Measurements from ENCODE around the gene AFDN. TPM values are rescaled to one million over a fixed set of nuclear protein-coding genes. Genes with fewer than 3 reads are reported as not detected.

AFDN gene
- total and polyA plus RNA-seq, 2 of the 8 experiments (the other 6 are each of a cell fraction or from before 2014, with no cell fraction given): 53.4 to 192 TPM

GRCh38 chr6:167888098-167888497 is 61.4 kb downstream of the AFDN start:
- ChIA-PET POLR2A (ENCODE audit: partially characterized antibody) (interaction anchor here (0.6 kb wide), 1 partner anchor 308 kb away, joined by 3 read pairs; no protein-coding TSS in a partner anchor), CTCF (ENCODE audit: partially characterized antibody) (no interaction called here)
- no peaks in the 10 kb centered on the region for H4K20me1 ChIP-seq (replicated peaks in 1 of 2; ENCODE audit: control insufficient read depth in 1 of 2, insufficient read depth in 2 of 2, low read length in 2 of 2)
- no peak overlapping the region for H3K14ac ChIP-seq (ENCODE audit: insufficient read length)
- H3K79me1 ChIP-seq (ENCODE audit: low read depth, low read length): no peaks in the 10 kb centered on the region
- H3K9me3 ChIP-seq (ENCODE audit: insufficient read depth in 2 of 2, low read depth in 1 of 2, low read length in 1 of 2): no peaks in the 10 kb centered on the region
- H3K23ac ChIP-seq (ENCODE audit: insufficient read length): no peak overlapping the region
- H2BK5ac ChIP-seq (ENCODE audit: low read depth, low read length): no peak overlapping the region
- H2BK15ac ChIP-seq (ENCODE audit: low read length): no peak overlapping the region
- H3K4me1 ChIP-seq (replicated peaks in 1 of 4; ENCODE audit: control insufficient read depth in 3 of 4, insufficient read depth in 4 of 4, low read length in 3 of 4): peaks cover 2 to 9% (median 6%) of the 10 kb centered on the region in 4 experiments; a peak in 6 of 7 replicates
- H2BK20ac ChIP-seq (ENCODE audit: low read length): no peak overlapping the region
- H2AK5ac ChIP-seq (ENCODE audit: low read depth, low read length): no peak overlapping the region
- H3K4me2 ChIP-seq (ENCODE audit: insufficient read depth in 1 of 2, low read depth in 2 of 2, low read length in 2 of 2): no peak overlapping the region
- no peak overlapping the region for H3K56ac ChIP-seq (replicated peaks; ENCODE audit: insufficient read length, low read depth, low read length)
- FAIRE-seq: no peak
- no peak for DNase-seq (ENCODE audit: low read depth in 1 of 2, low spot score in 2 of 2)
- H3K27me3 ChIP-seq (replicated peaks in 1 of 4; ENCODE audit: control insufficient read depth in 3 of 4, extremely low read depth in 1 of 4, insufficient read depth in 3 of 4, low read length in 3 of 4): no peaks in the 10 kb centered on the region
- H3K23me2 ChIP-seq (ENCODE audit: low read depth, low read length): no peaks in the 10 kb centered on the region
- H3K79me2 ChIP-seq (ENCODE audit: control insufficient read depth in 1 of 2, insufficient read depth in 2 of 2, low read length in 2 of 2): peaks cover 0 to 2% of the 10 kb centered on the region in 2 experiments; a peak in 1 of 4 replicates
- H4K8ac ChIP-seq (ENCODE audit: extremely low read depth, insufficient read depth, low read length): no peak overlapping the region
- no peak overlapping the region for H3K4me3 ChIP-seq (ENCODE audit: extremely low read depth in 1 of 4, insufficient read depth in 2 of 4, low read depth in 3 of 4, low read length in 4 of 4)
- H3K4ac ChIP-seq (replicated peaks; ENCODE audit: insufficient read length, low read depth, low read length): no peak overlapping the region
- no peak overlapping the region for H2BK12ac ChIP-seq (ENCODE audit: low read depth, low read length)
- no peak overlapping the region for H3K27ac ChIP-seq (ENCODE audit: low read depth, low read length)
- H3K18ac ChIP-seq (ENCODE audit: extremely low read depth, low read length): no peak overlapping the region
- no peak overlapping the region for H2AFZ ChIP-seq (ENCODE audit: low read length)
- no peak overlapping the region for H2BK120ac ChIP-seq (replicated peaks; ENCODE audit: low read depth, low read length)
- peaks cover 2 to 58% (median 18%) of the 10 kb centered on the region in 4 experiments; a peak in 5 of 8 replicates for H3K36me3 ChIP-seq (ENCODE audit: control insufficient read depth in 2 of 4, insufficient read depth in 4 of 4, low read length in 3 of 4)
- TF ChIP-seq BCL11A (IDR thresholded peaks at IDR 0.05; ENCODE audit: low read depth in 2 of 2, low read length in 2 of 2) (no peak), ATF3 (IDR thresholded peaks at IDR 0.05; ENCODE audit: insufficient read depth, low read depth, low read length) (no peak)
- H4K91ac ChIP-seq (replicated peaks; ENCODE audit: insufficient read length, low read length): no peak overlapping the region
- no peak overlapping the region for H3K9ac ChIP-seq (replicated peaks in 1 of 4; ENCODE audit: extremely low read depth in 1 of 4, low read depth in 3 of 4, low read length in 3 of 4)
- no peak overlapping the region for H4K5ac ChIP-seq (ENCODE audit: insufficient read length, low read depth, low read length)

All from H1 (cell line).